GM12878 (cell line): ENCODE data around the gene SHOC2. TPM values are rescaled to one million over a fixed set of nuclear protein-coding genes. Genes with fewer than 3 reads are reported as not detected.
A peak's percentile ranks its signal among the peaks of the same experiment; 100 is the strongest.

Source experiments
- ATAC-seq: fragments of 200-7000 bp; cut with Tn5 transposase; 3 replicates; pipeline ENCODE4 v1.9.1; 2020; ENCODE audit warnings: mild to moderate bottlenecking, moderate library complexity
- BruUV-seq: library from RNA; stranded (reverse); fragments of 400-500 nt; replicated peaks from 2 replicates; lab custom pipeline; 2021; lab: Mats Ljungman, UMichigan
- CTCF ChIA-PET: fragments of 300-600 bp; sonication (Branson Sonifier 250); formaldehyde crosslinking; extraction: SDS; loops from one replicate; lab custom pipeline; 2021; ENCODE audit warnings: inconsistent platforms; lab: Yijun Ruan, JAX
- POLR2A ChIA-PET: fragments of 350-600 bp; formaldehyde crosslinking; extraction: SDS; loops from one replicate; lab custom pipeline; 2021; ENCODE audit warnings: inconsistent platforms; lab: Charles Lee
- RAD21 ChIA-PET: fragments of 300-600 bp; sonication (Branson Sonifier 250); formaldehyde crosslinking; loops from one replicate; lab custom pipeline; 2023; ENCODE audit warnings: antibody characterized with exemption; ENCODE audit not compliant: unreplicated experiment; lab: Charles Lee
- SMC1A ChIA-PET: fragments of 300-600 bp; sonication (Branson Sonifier 250); formaldehyde crosslinking; loops from one replicate; lab custom pipeline; 2023; ENCODE audit not compliant: unreplicated experiment, uncharacterized antibody; lab: Charles Lee
- DNase-seq: peaks from one replicate; pipeline ENCODE4 v3.0.0-alpha.2; 2011; ENCODE audit warnings: low read depth, low spot score
- FAIRE-seq: peaks from 3 replicates; lab custom pipeline; 2011; peaks lifted over from hg19 to GRCh38; lab: Jason Lieb, UNC
- H2AFZ ChIP-seq: 2 replicates; pipeline ENCODE4 v1.6.0; 2011; ENCODE audit warnings: low read depth, low read length, control low read depth; ENCODE audit not compliant: control insufficient read depth
- H3K27ac ChIP-seq: 2 replicates; pipeline ENCODE4 v1.5.1; 2011; ENCODE audit warnings: control low read depth; ENCODE audit not compliant: control insufficient read depth, insufficient read depth
- H3K27me3 ChIP-seq, 2 experiments: replicated peaks in 1 of 2; 2 replicates each; pipeline versions ENCODE4 v1.6.0 to v1.6.1; 2011; ENCODE audit warnings: low read length in 1 of 2; ENCODE audit not compliant: control insufficient read depth in 2 of 2, insufficient read depth in 2 of 2
- H3K36me3 ChIP-seq, 2 experiments: 2 replicates each; pipeline ENCODE4 v1.5.1; 2011; ENCODE audit warnings: low read length in 1 of 2; ENCODE audit not compliant: control insufficient read depth in 2 of 2, insufficient read depth in 2 of 2
- H3K4me1 ChIP-seq: 2 replicates; pipeline ENCODE4 v1.6.1; 2011; ENCODE audit warnings: mild to moderate bottlenecking, low read length, moderate library complexity, mixed read lengths; ENCODE audit not compliant: control insufficient read depth, insufficient read depth
- H3K4me2 ChIP-seq: 2 replicates; pipeline ENCODE4 v1.6.0; 2011; ENCODE audit warnings: control low read depth; ENCODE audit not compliant: control insufficient read depth, insufficient read depth
- H3K4me3 ChIP-seq: fragments of 200-600 bp; sonication (generic); 2 replicates; pipeline ENCODE4 v1.5.1; 2016
- H3K79me2 ChIP-seq: 2 replicates; pipeline ENCODE4 v1.6.0; 2011; ENCODE audit warnings: low read length; ENCODE audit not compliant: control insufficient read depth, insufficient read depth
- H3K9ac ChIP-seq: 2 replicates; pipeline ENCODE4 v1.8.0; 2011; ENCODE audit warnings: low read length, control low read depth, mixed read lengths; ENCODE audit not compliant: control insufficient read depth, insufficient read depth
- H3K9me3 ChIP-seq: replicated peaks from 3 replicates; pipeline ENCODE4 v1.5.1; 2011; ENCODE audit warnings: mild to moderate bottlenecking, low read length; ENCODE audit not compliant: control insufficient read depth, insufficient read depth
- H4K20me1 ChIP-seq: 2 replicates; pipeline ENCODE4 v1.6.0; 2011; ENCODE audit not compliant: control insufficient read depth, insufficient read depth
- CHD4 ChIP-seq: fragments of 200-600 bp; sonication (generic); IDR thresholded peaks from 2 replicates; pipeline ENCODE4 v1.6.1; 2016; ENCODE audit warnings: mild to moderate bottlenecking
- CTCF ChIP-seq, 3 experiments: IDR thresholded peaks in 2 of 3; conservative IDR thresholded peaks in 1 of 3; 2 replicates each; pipeline ENCODE4 v1.5.1; 2011; ENCODE audit warnings: low read depth in 3 of 3, low read length in 3 of 3, mild to moderate bottlenecking in 3 of 3, control low read depth in 2 of 3, moderate library complexity in 2 of 3, inconsistent platforms in 1 of 3, mixed read lengths in 1 of 3; ENCODE audit not compliant: control insufficient read depth in 2 of 3, insufficient read depth in 1 of 3; ENCODE audit errors: extremely low read depth in 1 of 3
- CUX1 ChIP-seq: IDR thresholded peaks from 2 replicates; pipeline ENCODE4 v1.6.1; 2012; ENCODE audit warnings: improper control_type of control experiment, low read depth, low read length; ENCODE audit not compliant: insufficient replicate concordance
- EED ChIP-seq: sonication (generic); IDR thresholded peaks from 2 replicates; pipeline ENCODE4 v1.6.1; 2016; ENCODE audit warnings: antibody characterized with exemption, low read depth
- POLR2A ChIP-seq: IDR thresholded peaks from 2 replicates; pipeline ENCODE4 v1.6.1; 2011; ENCODE audit warnings: low read depth, mild to moderate bottlenecking, low read length
- SKIL ChIP-seq: fragments of 450-650 bp; IDR thresholded peaks from 2 replicates; pipeline ENCODE4 v1.6.1; 2017; ENCODE audit warnings: mild to moderate bottlenecking, low read depth, inconsistent platforms; ENCODE audit not compliant: poor library complexity, severe bottlenecking
- SP1 ChIP-seq: IDR thresholded peaks from one replicate; pipeline ENCODE4 v1.6.1; 2011; ENCODE audit warnings: low read depth, low read length
- SREBF1 ChIP-seq: IDR thresholded peaks from 2 replicates; pipeline ENCODE4 v1.6.1; 2012; ENCODE audit warnings: mild to moderate bottlenecking, low read length
- YY1 ChIP-seq: IDR thresholded peaks from 2 replicates; pipeline ENCODE4 v1.6.1; 2011; ENCODE audit warnings: low read depth, mild to moderate bottlenecking, low read length
- ZBTB11 ChIP-seq: fragments of 450-650 bp; formaldehyde crosslinking; IDR thresholded peaks from 2 replicates; pipeline ENCODE4 v1.5.0; 2022; ENCODE audit warnings: mild to moderate bottlenecking, missing genetic modification characterization
- WGBS: methylation state at CpG from one replicate; pipeline ENCODE4 v1.1.6; 2016; ENCODE audit warnings: low lambda C conversion rate; ENCODE audit not compliant: insufficient replicate concordance, insufficient coverage; ENCODE audit errors: missing lambda C conversion rate; 5-methylcytosine and 5-hydroxymethylcytosine counted together
- in situ Hi-C: fragments of 300-500 bp; cut with MboI; formaldehyde crosslinking; loops from 9 replicates; pipeline ENCODE4 v1.14.3; 2018; ENCODE audit warnings: mixed read lengths
- intact Hi-C: fragments of 100-400 bp; cut with micrococcal nuclease; formaldehyde crosslinking; loops from one replicate; pipeline ENCODE4 v1.14.2; 2022; ENCODE audit not compliant: unreplicated experiment
- polyA plus RNA-seq, 11 experiments: library from polyadenylated mRNA; depleted of rRNA in 4 of 11; unstranded in 6 of 11; stranded (reverse) in 5 of 11; fragments of >200 nt; fragmentation: Nextera tagmentation in 4 of 11; fragmentation: Illumina TruSeq in 1 of 11; extraction: Ambion mirVana in 4 of 11; extraction: Trizol in 1 of 11; gene quantifications; 1 replicate in 1 of 11; 2 replicates in 10 of 11; pipeline versions ENCODE4 v1.2.1 to v1.2.3, GENCODE V29; 2011 to 2016; ENCODE audit warnings: inconsistent platforms in 2 of 11, missing spikeins in 2 of 11, low read depth in 1 of 11
- total RNA-seq, 4 experiments: library from RNA; depleted of rRNA in 3 of 4; stranded (reverse); fragments of >200 nt in 3 of 4; fragmentation: Illumina TruSeq in 1 of 4; extraction: Trizol in 1 of 4; gene quantifications; 2 replicates each; pipeline versions ENCODE4 v1.2.1 to v1.2.3, GENCODE V29; 2013 to 2021

Gene SHOC2
- total and polyA plus RNA-seq, 10 of the 15 experiments (the other 5 are each of a cell fraction or from before 2014, with no cell fraction given), result 24.8 to 65.3 (median 42.6) TPM

DNA sequence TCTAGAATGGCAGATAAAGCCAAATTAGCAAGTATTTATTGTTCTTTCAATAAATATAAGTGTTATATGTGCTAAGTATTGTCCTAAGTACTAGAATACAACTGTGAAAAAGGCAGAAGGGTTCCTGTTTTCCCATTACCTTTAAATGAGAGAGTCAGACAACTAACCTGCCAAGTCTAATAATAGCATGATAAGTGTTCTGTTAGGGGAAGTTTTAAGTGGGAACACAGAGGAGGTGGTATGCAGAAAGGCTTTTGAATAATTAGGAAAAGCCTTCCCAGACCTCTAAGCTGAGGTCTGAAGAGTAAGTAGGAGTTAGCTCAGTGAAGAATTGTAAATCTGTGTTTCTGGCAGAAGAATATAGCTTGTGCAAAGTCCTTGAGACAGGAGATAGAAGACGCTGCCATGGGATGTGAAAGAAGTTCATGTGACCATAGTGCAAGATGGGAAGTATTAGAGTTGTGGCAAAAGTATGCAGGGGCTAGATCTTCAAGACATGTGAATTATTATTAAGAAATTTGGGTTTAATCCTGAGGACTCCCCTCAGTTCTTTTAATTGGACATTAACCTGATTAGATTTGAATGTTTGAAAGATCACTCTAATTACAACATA lies 12.5 kb downstream of the SHOC2 start:
- intact Hi-C loops (no loop called here), in situ Hi-C loops (no loop called here)
- Histone ChIP-seq H3K9me3 (peaks cover 4% of the 10 kb centered on the region), H4K20me1 (no peaks in the 10 kb centered on the region), H3K79me2 (peaks cover 98% of the 10 kb centered on the region), H3K36me3 (no peaks in the 10 kb centered on the region; a peak in 1 of 4 replicates), H3K9ac (no peak overlapping the region), H3K4me1 (peaks cover 18% of the 10 kb centered on the region), H3K27me3 (no peaks in the 10 kb centered on the region), H3K4me2 (no peak overlapping the region), H3K4me3 (no peak overlapping the region), H3K27ac (no peak overlapping the region), H2AFZ (no peak overlapping the region)
- ChIA-PET CTCF (interaction anchor here (0.6 to 0.9 kb wide), 2 partner anchors 18 to 186 kb away, joined by 3 to 4 read pairs; no protein-coding TSS in a partner anchor), POLR2A (interaction anchor here (1.2 to 1.6 kb wide), 2 partner anchors 14 to 17 kb away, joined by 4 read pairs; no protein-coding TSS in a partner anchor), SMC1A (interaction anchor here (1.0 to 1.2 kb wide), 4 partner anchors 9 to 51 kb away, joined by 3 read pairs; no protein-coding TSS in a partner anchor), RAD21 (interaction anchor here (0.5 to 1.0 kb wide), 2 partner anchors 13 to 69 kb away, joined by 3 read pairs; partner anchors contain the start of genes BBIP1 and SHOC2)
- 0% methylated on average over 1 of the region's 1 CpG for WGBS
- no peak for DNase-seq
- TSS peak; percentile 29 for BruUV-seq
- no peak for FAIRE-seq
- ATAC-seq, result peak; percentile 22
- TF ChIP-seq ZBTB11 (CRISPR knock-in tag), result no peak
- no peak for TF ChIP-seq YY1
- TF ChIP-seq CUX1, result no peak
- no peak for TF ChIP-seq EED
- TF ChIP-seq SREBF1, result no peak
- TF ChIP-seq CHD4, result no peak
- no peak for TF ChIP-seq SKIL
- no peak for TF ChIP-seq POLR2A
- TF ChIP-seq CTCF (IDR thresholded peaks at IDR 0.05 in 2 of 3, conservative IDR thresholded peaks at IDR 0.05 in 1 of 3; ENCODE audit: control insufficient read depth in 2 of 3, extremely low read depth in 1 of 3, insufficient read depth in 1 of 3, low read depth in 3 of 3, low read length in 3 of 3), result no peak
- no peak for TF ChIP-seq SP1
